Heart left ventricle (tissue), 13 donors: Measurements from ENCODE around the gene RBM22.

Experiments used
- CTCF ChIP-seq, 12 donors: fragments of 200-600 bp; sonication (generic) in 4 of 12; IDR thresholded peaks; one replicate each; pipeline versions ENCODE4 v1.5.0 to v1.8.0; 2018 to 2022; ENCODE audit warnings: antibody characterized with exemption in 12 of 12, mild to moderate bottlenecking in 5 of 12
- POLR2A ChIP-seq, 2 donors: fragments of 450-650 bp; IDR thresholded peaks; one replicate each; pipeline ENCODE4 v1.6.1; 2017; ENCODE audit warnings: antibody characterized with exemption in 2 of 2, mild to moderate bottlenecking in 2 of 2, moderate library complexity in 2 of 2
- donor health status: ischemic (EF 13 %, LVEDD 7.1; RV severe dilation, severe dysfunction).
- donor health status: DM: no; HTN: yes; CAD: no.
- donor health status: DM: no; HTN: no; CAD: no.
- donor health status: ischemic (EF 25% LVEDD 6.9; RV normal size, moderate dysfunction).
- donor health status: ischemic (EF 25% LVEDD 5.7; RV mildly dilated, moderate dysfunction).
- donor health status: ischemic (EF 35%, LVEDD 5.7; RV mildly dilated, moderate dysfunction).
- donor health status: nonischemic (EF 11% LVEDD 7.7; RV severe dilation, severe dysfunction).
- donor health status: DM: yes; HTN: yes; CAD: no.
- donor health status: PGD.
- donor health status: ischemic (EF 29% LVEDD 5.4; RV normal size, mild dysfunction).
- donor health status: nonischemic (EF 23%, LVEDD 6.1; RV moderate dilation, normal function).

- no peak for TF ChIP-seq CTCF (IDR thresholded peaks at IDR 0.05)
- no peak for TF ChIP-seq POLR2A (IDR thresholded peaks at IDR 0.05)
Measured at GRCh38 chr5:150689120-150689519, 11.7 kb downstream of the RBM22 start.
